CD4-positive, alpha-beta T cell treated with Interleukin-6 for 4 hours (primary cell): ENCODE data around the gene ACOT4.
"Not testable (repeated sequence)": the region's sequence is repeated elsewhere in the genome, so short reads cannot be mapped to it uniquely, and the experiment has no call there.

ENCODE experiments used
- DNase-seq: peaks from one replicate; pipeline ENCODE4 v3.0.0-alpha.2; 2020; ENCODE audit warnings: mixed read lengths

Gene ACOT4

DNA sequence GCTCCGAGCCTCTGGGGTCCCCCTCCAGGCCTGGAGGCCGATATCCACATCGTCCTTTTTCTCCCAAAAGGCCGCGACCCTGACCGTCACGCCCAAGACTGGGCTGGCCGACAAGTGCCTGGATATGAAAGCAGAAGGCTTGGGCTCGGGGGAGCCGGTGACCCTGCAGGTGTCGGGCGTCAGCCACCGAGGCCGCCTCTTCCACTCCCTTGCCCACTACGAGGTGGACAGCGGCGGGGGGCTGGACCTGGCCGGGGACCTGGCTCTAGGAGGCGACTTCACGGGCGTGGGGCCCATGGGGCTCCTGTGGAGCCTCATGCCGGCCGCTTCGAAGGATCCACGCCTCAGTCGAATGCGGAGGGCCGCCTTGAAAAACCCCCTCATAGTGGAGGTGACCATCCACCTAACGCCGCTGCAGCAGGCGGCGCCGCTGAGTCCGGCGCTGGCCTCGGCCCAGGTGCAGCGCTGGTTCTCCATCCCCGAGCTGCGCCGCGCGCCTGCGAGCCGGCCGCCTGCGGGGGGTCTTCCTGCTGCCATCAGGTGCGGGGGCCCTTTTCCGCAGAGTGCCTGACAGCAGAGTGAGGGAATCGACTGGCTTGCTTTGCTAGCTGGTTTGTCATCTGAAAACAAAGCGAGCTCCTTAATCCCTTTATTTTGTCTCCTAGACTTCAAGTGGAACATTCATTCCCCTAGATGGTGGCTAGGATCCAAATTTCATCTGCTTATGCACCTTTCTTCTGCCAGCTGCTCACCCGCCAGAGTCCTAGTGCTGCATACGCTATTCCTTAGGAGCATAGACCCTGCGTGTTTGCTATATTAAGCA, 42.5 kb downstream of the ACOT4 start:
- peak; percentile 12 for DNase-seq

DNA sequence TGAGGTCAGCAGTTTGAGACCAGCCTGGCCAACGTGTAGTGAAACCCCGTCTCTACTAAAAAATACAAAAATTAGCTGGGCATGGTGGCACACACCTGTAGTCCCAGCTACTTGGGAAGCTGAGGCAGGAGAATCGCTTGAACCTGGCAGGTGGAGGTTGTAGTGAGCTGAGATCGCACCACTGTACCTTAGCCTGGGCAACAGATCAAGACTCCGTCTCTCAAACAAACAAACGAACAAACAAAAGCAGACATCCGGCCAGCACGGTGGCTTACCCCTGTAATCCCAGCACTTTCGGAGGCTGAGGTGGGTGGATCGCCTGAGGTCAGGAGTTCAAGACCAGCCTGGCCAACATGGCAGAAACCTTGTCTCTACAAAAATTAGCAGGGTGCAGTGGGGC, 44.7 kb downstream of the ACOT4 start:
- not testable (repeated sequence) for DNase-seq

DNA sequence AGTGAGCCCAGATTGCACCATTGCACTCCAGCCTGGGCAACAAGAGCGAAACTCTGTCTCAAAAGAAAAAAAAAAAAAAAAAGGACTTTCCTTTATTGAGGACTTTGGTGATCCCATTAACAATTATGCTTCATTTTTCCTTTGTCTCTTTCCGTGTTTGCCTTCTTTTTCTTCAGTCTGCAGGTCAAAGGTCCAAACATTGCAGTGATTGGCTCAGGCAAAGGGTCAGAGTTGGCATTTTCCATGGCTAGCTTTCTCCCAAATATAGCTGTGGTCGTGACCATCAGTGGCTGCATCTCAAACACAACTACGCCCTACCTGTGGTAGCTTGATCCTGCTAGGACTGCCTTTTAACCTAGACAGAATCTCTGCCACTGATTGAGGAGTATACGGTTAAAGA, 46.2 kb downstream of the ACOT4 start:
- no peak for DNase-seq

DNA sequence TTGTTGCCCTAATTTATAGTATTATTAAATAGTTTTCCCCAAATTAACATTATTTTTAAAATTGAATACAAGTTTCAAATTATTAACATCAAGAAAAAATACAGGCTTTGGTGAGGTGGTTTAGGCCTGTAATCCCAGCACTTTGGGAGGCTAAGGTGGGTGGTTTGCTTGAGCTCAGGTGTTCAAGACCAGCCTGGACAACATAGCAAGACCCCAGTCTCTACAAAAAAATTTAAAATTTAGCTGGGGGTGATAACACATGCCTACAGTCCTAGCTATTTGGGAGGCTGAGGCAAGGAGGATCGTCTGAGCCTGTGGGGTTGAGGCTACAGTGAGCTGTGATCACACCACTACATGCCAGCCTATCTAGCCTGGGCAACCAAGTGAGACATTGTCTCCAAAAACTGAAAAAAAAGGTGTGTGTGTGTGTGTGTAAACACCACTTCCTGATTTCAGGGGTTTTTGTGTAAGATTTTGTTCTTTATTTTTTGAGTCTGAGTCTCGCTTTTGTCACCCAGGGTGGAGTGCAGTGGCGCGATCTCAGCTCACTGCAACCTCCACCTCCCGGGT, 49.2 kb downstream of the ACOT4 start:
- no peak for DNase-seq

DNA sequence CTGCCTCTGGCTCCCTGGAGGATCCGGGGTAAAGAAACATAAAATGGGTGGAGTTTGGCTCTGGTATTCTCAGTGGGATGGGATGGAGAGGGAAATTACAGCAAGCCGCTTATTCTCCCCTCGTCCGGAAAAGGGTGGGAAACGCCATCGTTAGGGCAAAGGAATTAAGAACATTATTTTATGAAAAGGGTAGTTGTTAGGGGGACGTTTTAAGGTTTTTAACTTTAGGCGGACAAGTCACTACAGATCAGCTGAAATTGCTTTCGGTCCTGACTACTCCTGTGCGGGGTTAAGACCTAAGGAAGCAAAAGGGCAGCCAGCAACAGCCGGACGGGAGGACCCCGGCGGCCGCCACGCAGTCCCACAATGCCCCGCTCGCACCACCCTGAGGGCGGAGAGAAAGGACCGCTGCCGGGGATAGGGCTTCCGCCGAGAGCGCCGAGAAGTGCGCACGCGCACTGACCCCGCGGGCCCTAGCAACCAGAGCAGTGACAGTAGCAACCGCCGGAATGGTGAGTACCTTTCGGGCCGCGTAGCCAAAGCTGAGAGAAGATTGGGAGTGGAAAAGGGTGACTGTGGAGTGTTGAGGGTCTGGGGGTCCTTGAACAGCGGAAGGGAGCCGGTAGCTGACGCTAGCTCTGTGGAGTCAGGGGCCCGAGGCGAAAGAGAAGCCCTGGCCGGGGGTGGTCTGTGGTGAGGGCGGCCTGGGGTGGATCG, 53.0 kb downstream of the ACOT4 start, which contains the start of gene DNAL1:
DNAL1 (plus strand) TSS at position 456 of the 717 bp plus-strand sequence; CDS start at position 510, 54 bp downstream.
- peak; percentile 95 for DNase-seq

DNA sequence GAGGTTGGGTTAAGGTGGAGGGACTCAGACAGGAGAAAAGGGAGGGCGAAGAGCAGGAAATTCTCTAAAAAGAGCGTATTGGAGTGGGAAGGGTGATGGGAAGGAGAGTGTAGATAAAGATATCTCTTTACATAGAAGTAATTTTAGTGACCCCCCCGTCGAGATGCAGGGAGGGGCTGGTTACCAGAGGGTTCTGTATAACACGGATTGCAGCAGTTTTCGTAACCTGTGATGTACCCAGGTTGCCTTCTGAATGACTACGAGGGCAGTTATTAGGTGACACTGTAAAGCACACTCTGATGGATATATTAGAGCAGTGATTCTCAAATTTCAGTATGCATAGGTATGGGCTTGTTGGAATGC, 53.6 kb downstream of the ACOT4 start:
- DNase-seq: no peak
